Lower leg skin (tissue), 4 donors: Measurements from ENCODE around the gene ARFIP1. TPM values are rescaled to one million over a fixed set of nuclear protein-coding genes. Genes with fewer than 3 reads are reported as not detected.

Experiments used
- DNase-seq, 2 donors: peaks; one replicate each; pipeline ENCODE4 v3.0.0-alpha.2; 2019; ENCODE audit warnings: low spot score in 2 of 2
- H3K4me3 ChIP-seq: fragments of 200-600 bp; sonication (generic); 2 replicates; pipeline ENCODE4 v1.5.1; 2017; ENCODE audit warnings: mild to moderate bottlenecking, low read depth; ENCODE audit not compliant: poor library complexity, severe bottlenecking
- CTCF ChIP-seq, 3 donors: fragments of 450-650 bp; IDR thresholded peaks; one replicate each; pipeline ENCODE4 v1.5.1; 2016; ENCODE audit warnings: antibody characterized with exemption in 3 of 3, mild to moderate bottlenecking in 3 of 3, moderate library complexity in 2 of 3
- POLR2A ChIP-seq, 2 donors: fragments of 450-650 bp; IDR thresholded peaks; one replicate each; pipeline ENCODE4 v1.6.1; 2016 to 2017; ENCODE audit warnings: antibody characterized with exemption in 2 of 2, mild to moderate bottlenecking in 1 of 2, moderate library complexity in 1 of 2
- WGBS, 2 donors: methylation state at CpG; one replicate each; pipeline ENCODE4 v1.1.5; 2018; 5-methylcytosine and 5-hydroxymethylcytosine counted together
- intact Hi-C: fragments of 100-400 bp; cut with DNase I; formaldehyde crosslinking; loops from one replicate; pipeline ENCODE4 v1.15.0; 2023; ENCODE audit warnings: low total_unique reads
- total RNA-seq, 4 donors: library from RNA; depleted of rRNA; stranded (reverse); fragments of >200 nt; gene quantifications; one replicate each; pipeline ENCODE4 v1.1.0, GENCODE V29; 2016

Gene ARFIP1
- total RNA-seq, 4 donors from 2014 or later, result 21.3 to 36.1 (median 33.2) TPM

GRCh38 chr4:152919826-152920225, 140.1 kb downstream of the ARFIP1 start:
- intact Hi-C loops, result no loop called here
- DNase-seq, result no peak
- no peak for TF ChIP-seq POLR2A (IDR thresholded peaks at IDR 0.05)
- no peak for TF ChIP-seq CTCF (IDR thresholded peaks at IDR 0.05)
- H3K4me3 ChIP-seq, result no peak overlapping the region
- 93 to 100% methylated on average over 2 of the region's 2 CpGs for WGBS, 2 donors

GRCh38 chr4:152920768-152921167, 141.0 kb downstream of the ARFIP1 start:
- no peak overlapping the region for H3K4me3 ChIP-seq
- 48 to 64% methylated on average over 1 of the region's 1 CpG for WGBS, 2 donors
- DNase-seq, result no peak
- intact Hi-C loops, result no loop called here
- TF ChIP-seq CTCF (IDR thresholded peaks at IDR 0.05) (no peak), POLR2A (IDR thresholded peaks at IDR 0.05) (no peak)

- H3K4me3 ChIP-seq, result no peak overlapping the region
- no peak for DNase-seq
- TF ChIP-seq CTCF (IDR thresholded peaks at IDR 0.05), result no peak
- no peak for TF ChIP-seq POLR2A (IDR thresholded peaks at IDR 0.05)
- intact Hi-C loops, result no loop called here
Measured at GRCh38 chr4:152921284-152921683, 141.5 kb downstream of the ARFIP1 start.

GRCh38 chr4:152925851-152926250, 146.1 kb downstream of the ARFIP1 start:
- intact Hi-C loops, result no loop called here
- DNase-seq, result no peak
- 91 to 97% methylated on average over 1 of the region's 1 CpG for WGBS, 2 donors
- TF ChIP-seq POLR2A (IDR thresholded peaks at IDR 0.05) (no peak), CTCF (IDR thresholded peaks at IDR 0.05) (no peak)
- no peak overlapping the region for H3K4me3 ChIP-seq

GRCh38 chr4:152926959-152927358, 147.2 kb downstream of the ARFIP1 start:
- no peak for DNase-seq
- H3K4me3 ChIP-seq, result no peak overlapping the region
- no peak for TF ChIP-seq POLR2A (IDR thresholded peaks at IDR 0.05)
- TF ChIP-seq CTCF (IDR thresholded peaks at IDR 0.05), result no peak
- 86 to 93% methylated on average over 4 of the region's 4 CpGs for WGBS, 2 donors
- intact Hi-C loops, result no loop called here

GRCh38 chr4:152927737-152928136, 148.0 kb downstream of the ARFIP1 start:
- WGBS, 2 donors, result 88 to 92% methylated on average over 3 of the region's 3 CpGs
- TF ChIP-seq POLR2A (IDR thresholded peaks at IDR 0.05) (no peak), CTCF (IDR thresholded peaks at IDR 0.05) (no peak)
- H3K4me3 ChIP-seq, result no peak overlapping the region
- no peak for DNase-seq
- intact Hi-C loops, result no loop called here
